ENCODE results near the gene PARP1. TPM values are rescaled to one million over a fixed set of nuclear protein-coding genes. Genes with fewer than 3 reads are reported as not detected.

The PARP1 gene
- total RNA-seq, 4 donors from 2014 or later, result 30.9 to 65.1 (median 48.2) TPM

- WGBS, 2 donors, result 93 to 96% methylated on average over 5 of the region's 5 CpGs
- TF ChIP-seq CTCF (IDR thresholded peaks at IDR 0.05) (no peak), POLR2A (IDR thresholded peaks at IDR 0.05) (no peak)
- intact Hi-C loops (cut with DNase I; ENCODE audit: low total_unique reads), result no loop called here
- no peak for DNase-seq (ENCODE audit: low spot score in 2 of 2)
- H3K4me3 ChIP-seq (ENCODE audit: low read depth, poor library complexity, severe bottlenecking), result no peak overlapping the region
These were observed 89.4 kb downstream of the PARP1 start for GRCh38 chr1:226318471-226318870.

- H3K4me3 ChIP-seq (ENCODE audit: low read depth, poor library complexity, severe bottlenecking), result no peak overlapping the region
- no peak for DNase-seq (ENCODE audit: low spot score in 2 of 2)
- TF ChIP-seq POLR2A (IDR thresholded peaks at IDR 0.05) (no peak), CTCF (IDR thresholded peaks at IDR 0.05) (no peak)
- intact Hi-C loops (cut with DNase I; ENCODE audit: low total_unique reads), result no loop called here
These were observed 93.8 kb downstream of the PARP1 start for GRCh38 chr1:226314055-226314454.

GRCh38 chr1:226312065-226312464, 95.8 kb downstream of the PARP1 start:
- no peak overlapping the region for H3K4me3 ChIP-seq (ENCODE audit: low read depth, poor library complexity, severe bottlenecking)
- TF ChIP-seq CTCF (IDR thresholded peaks at IDR 0.05), result no peak
- intact Hi-C loops (cut with DNase I; ENCODE audit: low total_unique reads), result no loop called here
- no peak for DNase-seq (ENCODE audit: low spot score in 2 of 2)
- WGBS, 2 donors, result 87 to 94% methylated on average over 2 of the region's 2 CpGs

GRCh38 chr1:226311376-226311775, 96.5 kb downstream of the PARP1 start:
- no peak for TF ChIP-seq CTCF (IDR thresholded peaks at IDR 0.05)
- no peak for TF ChIP-seq POLR2A (IDR thresholded peaks at IDR 0.05)
- H3K4me3 ChIP-seq (ENCODE audit: low read depth, poor library complexity, severe bottlenecking), result no peak overlapping the region
- DNase-seq (ENCODE audit: low spot score in 2 of 2), result no peak
- intact Hi-C loops (cut with DNase I; ENCODE audit: low total_unique reads), result no loop called here
- 93 to 97% methylated on average over 7 of the region's 7 CpGs for WGBS, 2 donors

Other genes with a start within 250 kb of the PARP1 start
- gene ACBD3, start 221.4 kb downstream of the PARP1 start, total RNA-seq, result 10 to 100 TPM; 39.7 to 57.6 (median 49.9) TPM
- not detected for gene MIXL1, start 184.4 kb downstream of the PARP1 start, total RNA-seq
- 1 to 10 TPM; 3.8 to 5.7 (median 4.9) TPM for gene LIN9, start 98.9 kb downstream of the PARP1 start, total RNA-seq
- gene STUM, start 140.7 kb upstream of the PARP1 start, total RNA-seq, result 1 to 10 TPM; 1.0 to 6.6 (median 3.4) TPM

Data from lower leg skin (tissue), 4 donors.